SJSA1 (cell line): ENCODE results near the gene BACH2. TPM values are rescaled to one million over a fixed set of nuclear protein-coding genes. Genes with fewer than 3 reads are reported as not detected.
"Not testable (repeated sequence)": the region's sequence is repeated elsewhere in the genome, so short reads cannot be mapped to it uniquely, and the experiment has no call there.

Experiments
- DNase-seq, 2 experiments: peaks; one replicate each; pipeline ENCODE4 v3.0.0-alpha.2; 2015 to 2020; ENCODE audit warnings: low spot score in 2 of 2, low read depth in 1 of 2
- H3K27ac ChIP-seq: fragments of 250-450 bp; sonication (Bioruptor Pico); 2 replicates; pipeline ENCODE4 v1.5.1; 2020; ENCODE audit warnings: mild to moderate bottlenecking, moderate library complexity
- H3K27me3 ChIP-seq: fragments of 250-450 bp; sonication (Bioruptor Pico); replicated peaks from 2 replicates; pipeline ENCODE4 v1.5.1; 2020; ENCODE audit warnings: mild to moderate bottlenecking, moderate library complexity
- H3K36me3 ChIP-seq: fragments of 250-450 bp; sonication (Bioruptor Pico); 2 replicates; pipeline ENCODE4 v1.5.1; 2020; ENCODE audit warnings: mild to moderate bottlenecking
- H3K4me1 ChIP-seq: fragments of 250-450 bp; sonication (Bioruptor Pico); replicated peaks from 2 replicates; pipeline ENCODE4 v1.6.1; 2021; ENCODE audit warnings: mild to moderate bottlenecking
- H3K4me3 ChIP-seq: fragments of 250-450 bp; sonication (Bioruptor Pico); 2 replicates; pipeline ENCODE4 v1.5.1; 2020; ENCODE audit warnings: mild to moderate bottlenecking
- H3K9me3 ChIP-seq: fragments of 250-450 bp; sonication (Bioruptor Pico); replicated peaks from 2 replicates; pipeline ENCODE4 v1.5.1; 2020; ENCODE audit warnings: mild to moderate bottlenecking
- total RNA-seq: library from RNA; depleted of rRNA; stranded (reverse); fragments of >200 nt; shearing (Covaris generic); gene quantifications from 2 replicates; pipeline ENCODE4 v1.2.3, GENCODE V29; 2014

The BACH2 gene
- total RNA-seq, 1 experiment from 2014 or later: 1.3 TPM

DNA sequence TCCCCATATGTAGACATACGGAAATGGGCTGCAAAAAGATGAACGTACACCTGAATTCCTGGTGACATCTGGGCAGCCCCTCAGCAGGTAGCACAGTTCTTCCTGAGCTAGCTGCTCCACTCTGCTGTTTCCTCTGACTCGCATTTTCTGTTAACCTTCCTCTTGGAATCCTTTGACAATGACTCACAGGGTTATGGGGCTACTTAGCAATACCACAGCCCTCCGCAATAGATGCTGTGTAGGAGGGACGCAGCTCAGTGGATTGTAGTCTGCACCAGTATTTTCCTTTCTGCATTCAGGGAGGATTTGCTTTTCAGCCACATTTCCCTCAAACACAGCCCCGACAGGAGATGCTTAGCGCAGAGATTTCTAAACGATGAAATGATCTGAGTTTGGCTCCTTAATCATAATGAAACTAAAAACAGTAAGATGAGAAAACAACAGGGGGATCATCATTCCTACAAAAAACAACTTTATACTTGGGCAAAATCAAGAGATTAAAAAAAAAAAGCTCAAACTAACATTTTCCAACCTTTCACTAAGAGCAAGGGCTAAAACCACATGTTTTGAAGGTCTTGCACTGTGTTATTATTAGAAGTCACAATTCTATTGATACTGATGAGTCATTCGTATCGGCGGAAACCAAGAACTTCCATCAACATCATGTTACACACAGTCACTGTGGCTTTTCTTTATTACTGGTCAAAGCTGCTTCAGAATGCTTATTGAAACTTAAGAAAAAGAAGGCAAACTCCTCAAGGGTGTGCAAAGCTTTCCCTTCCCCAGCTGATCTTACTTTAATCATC lies 12.2 kb downstream of the BACH2 start:
- H3K4me3 ChIP-seq: peak overlapping the region; percentile 18
- peak; percentile 76 to 79 for DNase-seq
- H3K27me3 ChIP-seq: no peaks in the 10 kb centered on the region
- 0 out of 2 replicates have a peak, but pooled peaks cover 2% of the 10 kb centered on the region for H3K9me3 ChIP-seq
- H3K27ac ChIP-seq: peak overlapping the region; percentile 53
- H3K36me3 ChIP-seq: no peaks in the 10 kb centered on the region
- peaks cover 23% of the 10 kb centered on the region for H3K4me1 ChIP-seq

- not testable (repeated sequence) for H3K27me3 ChIP-seq, DNase-seq, H3K9me3 ChIP-seq, H3K27ac ChIP-seq, H3K4me3 ChIP-seq, H3K36me3 ChIP-seq
- peaks cover 23% of the 10 kb centered on the region for H3K4me1 ChIP-seq
Observed at GRCh38 chr6:90282265-90282664, 14.4 kb downstream of the BACH2 start.

GRCh38 chr6:90278129-90278528 lies 18.5 kb downstream of the BACH2 start:
- no peaks in the 10 kb centered on the region for H3K36me3 ChIP-seq
- H3K27me3 ChIP-seq: no peaks in the 10 kb centered on the region
- no peaks in the 10 kb centered on the region for H3K4me1 ChIP-seq
- H3K9me3 ChIP-seq: no peaks in the 10 kb centered on the region
- no peak for DNase-seq
- H3K27ac ChIP-seq: no peak overlapping the region
- H3K4me3 ChIP-seq: no peak overlapping the region

GRCh38 chr6:90277302-90278011 lies 19.2 kb downstream of the BACH2 start:
- no peaks in the 10 kb centered on the region for H3K4me1 ChIP-seq
- H3K27me3 ChIP-seq: no peaks in the 10 kb centered on the region
- no peak overlapping the region for H3K27ac ChIP-seq

GRCh38 chr6:90274451-90275030 lies 22.1 kb downstream of the BACH2 start:
- Histone ChIP-seq H3K4me1 (no peaks in the 10 kb centered on the region), H3K27me3 (no peaks in the 10 kb centered on the region), H3K4me3 (no peak overlapping the region), H3K36me3 (no peaks in the 10 kb centered on the region), H3K27ac (no peak overlapping the region), H3K9me3 (no peaks in the 10 kb centered on the region)
- no peak for DNase-seq

More at GRCh38 chr6:90277302-90278011, 19.2 kb downstream of the BACH2 start:
- no peaks in the 10 kb centered on the region for H3K36me3 ChIP-seq
- DNase-seq: no peak
- no peaks in the 10 kb centered on the region for H3K9me3 ChIP-seq
- H3K4me3 ChIP-seq: no peak overlapping the region

DNA sequence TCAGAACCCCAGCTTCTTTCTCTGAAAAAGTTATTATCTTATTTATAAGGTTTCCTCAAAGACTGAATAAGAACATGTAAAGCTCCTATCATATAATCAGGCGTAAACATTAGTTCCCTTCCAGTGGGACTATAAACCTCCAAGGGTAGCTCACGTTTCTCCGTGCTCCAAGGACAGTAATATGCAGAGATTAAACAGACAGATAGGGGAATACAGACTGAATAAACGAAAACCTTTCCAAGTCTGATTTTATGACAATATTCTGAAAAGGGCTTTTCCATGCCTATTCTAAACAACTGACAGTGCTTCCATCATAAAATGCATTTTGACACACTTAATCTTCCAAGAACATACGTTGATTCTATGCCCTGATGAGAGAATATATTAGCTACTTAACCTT lies 22.8 kb downstream of the BACH2 start:
- H3K4me3 ChIP-seq: no peak overlapping the region
- no peak for DNase-seq
- H3K27ac ChIP-seq: no peak overlapping the region
- no peaks in the 10 kb centered on the region for H3K9me3 ChIP-seq
- no peaks in the 10 kb centered on the region for H3K36me3 ChIP-seq
- no peaks in the 10 kb centered on the region for H3K4me1 ChIP-seq
- H3K27me3 ChIP-seq: no peaks in the 10 kb centered on the region

DNA sequence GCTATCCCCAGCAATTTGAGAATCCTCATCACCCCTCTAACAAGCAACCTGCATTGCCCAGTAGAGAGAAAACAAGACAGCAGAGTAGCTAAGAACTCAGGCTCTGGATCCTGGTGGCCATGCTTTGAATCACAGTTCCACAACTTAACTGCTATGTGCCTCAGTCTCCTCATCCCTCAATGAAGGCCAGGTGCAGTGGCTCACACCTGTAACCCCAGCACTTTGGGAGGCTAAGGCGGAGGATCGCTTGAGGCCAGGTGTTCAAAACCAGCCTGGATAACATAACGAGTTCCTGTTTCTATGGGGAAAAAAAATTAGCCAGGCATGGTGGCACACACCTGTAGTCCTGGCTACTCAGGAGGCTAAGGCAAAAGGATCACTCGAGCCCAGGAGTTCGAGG lies 23.7 kb downstream of the BACH2 start:
- no peak for DNase-seq
- H3K9me3 ChIP-seq: no peaks in the 10 kb centered on the region
- H3K27me3 ChIP-seq: no peaks in the 10 kb centered on the region

DNA sequence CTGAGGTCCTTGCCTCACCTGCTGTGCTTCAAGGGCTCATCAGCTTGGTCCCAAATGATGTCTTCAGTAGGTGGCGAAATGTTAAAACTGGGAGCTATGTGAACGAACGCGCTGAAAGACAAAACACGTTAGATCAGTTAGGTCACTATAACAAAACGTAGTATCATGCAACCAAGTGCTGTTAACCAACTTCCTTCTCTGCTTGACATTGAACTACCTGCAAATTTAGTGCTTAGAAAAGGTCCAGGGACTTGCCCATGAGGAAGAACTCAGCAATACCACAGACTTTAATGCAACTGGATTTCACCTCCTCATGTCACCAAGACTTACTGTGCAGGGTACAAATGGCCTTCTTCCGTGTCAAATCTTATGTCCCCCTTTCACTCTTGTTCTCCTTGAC lies 24.8 kb downstream of the BACH2 start:
- H3K4me3 ChIP-seq: no peak overlapping the region
- no peak for DNase-seq
- no peaks in the 10 kb centered on the region for H3K27me3 ChIP-seq
- no peaks in the 10 kb centered on the region for H3K36me3 ChIP-seq
- H3K9me3 ChIP-seq: no peaks in the 10 kb centered on the region
- no peaks in the 10 kb centered on the region for H3K4me1 ChIP-seq
- H3K27ac ChIP-seq: no peak overlapping the region

More for the DNA sequence above, 23.7 kb downstream of the BACH2 start:
- no peak overlapping the region for H3K27ac ChIP-seq
- H3K4me3 ChIP-seq: no peak overlapping the region
- no peaks in the 10 kb centered on the region for H3K36me3 ChIP-seq
- H3K4me1 ChIP-seq: no peaks in the 10 kb centered on the region

DNA sequence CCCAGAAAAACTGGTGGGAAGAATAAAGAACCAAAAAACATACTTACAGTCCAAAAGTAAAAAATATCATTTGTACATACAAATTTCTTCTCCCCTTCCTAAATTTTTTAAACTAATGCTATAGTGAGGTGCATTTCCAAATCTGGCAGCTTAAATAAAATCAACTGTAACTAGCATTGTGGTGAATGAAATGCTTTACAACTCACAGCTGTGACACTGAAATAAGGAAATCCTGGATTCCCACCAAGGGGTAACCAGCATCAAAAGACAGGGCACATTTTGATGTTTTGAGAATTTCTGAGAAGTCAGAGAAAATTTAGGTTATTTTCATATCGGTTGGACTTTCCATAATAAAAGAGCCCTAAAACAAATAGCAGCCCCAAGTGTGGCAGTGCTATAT lies 27.3 kb downstream of the BACH2 start:
- Histone ChIP-seq H3K4me3 (no peak overlapping the region), H3K27me3 (no peaks in the 10 kb centered on the region), H3K27ac (no peak overlapping the region), H3K36me3 (no peaks in the 10 kb centered on the region), H3K9me3 (no peaks in the 10 kb centered on the region), H3K4me1 (no peaks in the 10 kb centered on the region)
- no peak for DNase-seq

- Histone ChIP-seq H3K4me1 (no peaks in the 10 kb centered on the region; the same call in 1 of the 2 replicates), H3K4me3 (no peak overlapping the region), H3K36me3 (no peaks in the 10 kb centered on the region), H3K27me3 (no peaks in the 10 kb centered on the region), H3K27ac (no peak overlapping the region), H3K9me3 (no peaks in the 10 kb centered on the region)
- DNase-seq: no peak
Observed at GRCh38 chr6:90268178-90268577, 28.5 kb downstream of the BACH2 start.

DNA sequence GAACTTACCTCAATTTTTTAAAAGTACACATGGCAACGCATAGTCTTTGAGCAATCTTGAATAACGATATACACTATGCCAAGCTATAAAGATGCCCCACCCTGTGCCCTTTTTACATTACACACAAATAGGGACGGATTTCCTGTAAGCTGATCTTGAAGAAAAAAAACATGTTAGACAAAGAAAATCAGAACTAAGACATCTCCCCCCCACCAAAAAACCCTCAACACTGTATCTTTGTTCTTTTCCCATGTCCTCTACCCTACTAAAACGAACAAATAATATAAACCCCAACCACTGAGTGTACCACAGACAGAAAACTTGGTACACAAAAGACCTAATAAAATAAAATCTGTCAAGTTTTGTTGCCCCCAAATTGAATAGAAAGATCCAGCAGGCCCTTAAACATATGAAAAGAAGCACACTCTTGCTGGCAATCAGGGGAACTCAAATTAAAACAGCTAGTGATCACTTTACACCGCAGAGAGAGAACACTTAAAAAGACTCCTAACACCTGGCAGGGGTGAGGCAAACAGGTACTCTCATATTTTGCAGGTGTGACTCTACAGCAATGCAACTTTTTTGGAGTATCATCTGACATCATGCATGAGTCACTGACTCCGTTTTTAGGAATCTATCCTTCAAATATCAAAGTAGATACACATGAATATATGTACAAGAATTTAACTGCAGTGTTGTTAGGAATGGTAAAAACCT lies 29.6 kb downstream of the BACH2 start:
- H3K9me3 ChIP-seq: no peaks in the 10 kb centered on the region
- H3K4me1 ChIP-seq: no peaks in the 10 kb centered on the region; the same call in 1 of the 2 replicates
- no peak overlapping the region for H3K27ac ChIP-seq
- DNase-seq: no peak
- no peaks in the 10 kb centered on the region for H3K36me3 ChIP-seq
- H3K27me3 ChIP-seq: no peaks in the 10 kb centered on the region
- H3K4me3 ChIP-seq: no peak overlapping the region

DNA sequence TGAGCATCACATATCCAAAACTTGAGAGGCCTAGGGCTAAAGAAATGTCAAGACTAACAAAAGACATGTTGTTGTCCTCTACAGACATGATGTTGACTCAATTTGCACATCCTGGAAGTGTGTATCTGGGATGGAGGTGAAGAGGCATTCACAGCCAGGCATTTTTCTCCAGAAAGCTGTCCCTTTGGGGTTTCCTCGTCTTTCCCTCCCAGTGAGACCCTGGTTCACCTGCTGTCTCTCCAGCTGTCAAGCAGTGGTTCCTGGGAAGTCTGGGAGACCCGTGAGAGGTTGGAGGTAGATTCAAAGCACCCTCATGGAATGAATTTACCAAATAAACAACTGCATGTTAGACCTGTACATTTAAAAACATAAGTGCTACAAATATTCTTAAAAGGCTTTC lies 32.1 kb downstream of the BACH2 start:
- Histone ChIP-seq H3K27ac (no peak overlapping the region), H3K9me3 (no peaks in the 10 kb centered on the region), H3K27me3 (no peaks in the 10 kb centered on the region)

DNA sequence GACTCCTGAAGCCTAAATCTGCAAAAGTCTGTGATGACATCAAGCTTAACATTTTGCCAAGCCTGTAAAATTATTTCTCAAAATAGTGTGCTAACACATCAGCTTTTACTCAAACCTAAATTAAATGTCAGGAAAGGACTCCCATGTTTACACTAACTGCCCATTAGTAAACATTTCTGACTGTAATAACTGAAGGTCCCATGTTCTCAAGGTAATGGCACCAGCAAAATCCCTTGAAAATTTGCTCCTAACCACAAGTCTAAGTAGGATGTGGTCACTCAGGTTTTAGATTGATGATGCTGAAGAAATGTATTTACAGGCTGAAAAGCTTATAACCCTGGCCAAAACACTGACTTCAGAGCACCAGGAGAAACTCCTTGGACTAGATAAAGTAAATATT lies 33.0 kb downstream of the BACH2 start:
- H3K9me3 ChIP-seq: no peaks in the 10 kb centered on the region
- no peaks in the 10 kb centered on the region for H3K27me3 ChIP-seq
- no peaks in the 10 kb centered on the region for H3K36me3 ChIP-seq
- H3K27ac ChIP-seq: no peak overlapping the region
- H3K4me3 ChIP-seq: no peak overlapping the region
- H3K4me1 ChIP-seq: no peaks in the 10 kb centered on the region; the same call in 1 of the 2 replicates
- peak in 1 of 2 experiments; percentile 29 for DNase-seq

More for the DNA sequence above, 32.1 kb downstream of the BACH2 start:
- Histone ChIP-seq H3K4me1 (no peaks in the 10 kb centered on the region; the same call in 1 of the 2 replicates), H3K4me3 (no peak overlapping the region), H3K36me3 (no peaks in the 10 kb centered on the region)
- no peak for DNase-seq
